ENCODE results near the gene COX17. TPM values are rescaled to one million over a fixed set of nuclear protein-coding genes. Genes with fewer than 3 reads are reported as not detected.

COX17 gene
- total and polyA plus RNA-seq, 2 donors, result 20.6 to 86.6 TPM

DNA sequence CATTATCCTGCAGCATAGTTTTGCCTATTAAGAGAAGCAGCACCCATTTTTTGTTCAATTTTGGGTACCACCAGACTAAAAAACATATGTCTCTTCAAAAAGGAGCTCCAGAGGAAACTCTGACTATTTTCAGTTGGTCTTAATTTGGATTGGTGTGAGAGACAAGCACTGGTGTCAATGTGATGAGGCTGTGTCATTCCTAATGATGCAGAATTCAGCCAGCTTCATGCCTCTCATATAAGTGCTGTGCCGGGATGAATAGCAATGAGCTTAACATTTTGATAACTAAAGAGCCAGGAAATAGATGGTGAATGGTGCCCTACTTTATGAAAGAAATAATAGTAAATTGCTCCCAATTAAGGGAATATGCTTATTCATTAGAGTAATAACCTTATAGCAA, 32.7 kb downstream of the COX17 start:
- Histone ChIP-seq H3K4me3 (ENCODE audit: low read depth, low read length) (no peak overlapping the region), H3K4me1 (ENCODE audit: insufficient read depth) (no peaks in the 10 kb centered on the region), H3K27ac (ENCODE audit: low read depth) (no peak overlapping the region), H3K36me3 (ENCODE audit: insufficient read depth) (no peaks in the 10 kb centered on the region)
- 61% methylated on average over 1 of the region's 1 CpG for WGBS
- no peak for DNase-seq (ENCODE audit: extremely low spot score)

GRCh38 chr3:119643528-119643927, 33.7 kb downstream of the COX17 start:
- H3K36me3 ChIP-seq (ENCODE audit: insufficient read depth), result no peaks in the 10 kb centered on the region
- no peaks in the 10 kb centered on the region for H3K4me1 ChIP-seq (ENCODE audit: insufficient read depth)
- no peak for DNase-seq (ENCODE audit: extremely low spot score)
- WGBS, result 60% methylated on average over 2 of the region's 2 CpGs
- H3K4me3 ChIP-seq (ENCODE audit: low read depth, low read length), result no peak overlapping the region
- no peak overlapping the region for H3K27ac ChIP-seq (ENCODE audit: low read depth)

DNA sequence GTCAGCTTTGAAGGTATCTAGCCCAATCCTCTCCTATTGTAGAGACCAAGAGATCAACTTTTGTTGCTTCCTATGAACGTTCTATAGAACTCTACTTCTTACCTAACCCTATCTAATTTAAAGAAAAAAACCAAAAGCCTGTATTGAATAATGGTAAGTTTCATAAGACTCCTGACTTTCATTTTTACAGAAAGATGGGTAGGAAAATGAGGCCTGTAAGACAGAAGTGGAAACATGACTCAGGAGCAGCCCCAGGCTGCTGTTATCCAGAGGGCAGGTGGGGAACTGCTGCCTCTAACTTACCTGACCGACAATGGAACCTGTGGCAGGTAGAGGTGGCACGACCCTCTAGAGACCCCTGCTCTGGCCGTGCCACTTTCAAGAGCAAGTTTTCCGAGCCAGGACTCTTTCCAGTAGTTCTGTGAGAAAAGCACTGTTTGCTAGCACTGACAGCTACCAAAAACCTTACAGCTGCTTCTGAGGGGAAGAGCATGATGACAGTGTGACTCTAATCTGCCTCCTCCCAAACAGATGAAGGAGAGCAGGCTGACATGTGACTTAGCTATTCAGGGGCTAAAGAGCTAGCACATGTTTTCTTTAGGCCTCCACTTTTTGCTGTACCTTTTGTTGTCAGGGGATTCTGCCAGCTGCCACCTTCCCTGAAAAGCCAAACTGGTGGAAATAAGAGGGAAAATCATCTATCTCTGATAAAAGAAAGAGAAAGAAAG, 34.3 kb downstream of the COX17 start:
- H3K4me3 ChIP-seq (ENCODE audit: low read depth, low read length), result no peak overlapping the region
- H3K27ac ChIP-seq (ENCODE audit: low read depth), result no peak overlapping the region
- DNase-seq (ENCODE audit: extremely low spot score), result no peak
- no peaks in the 10 kb centered on the region for H3K36me3 ChIP-seq (ENCODE audit: insufficient read depth)
- no peaks in the 10 kb centered on the region for H3K4me1 ChIP-seq (ENCODE audit: insufficient read depth)
- WGBS, result 54% methylated on average over 5 of the region's 5 CpGs

DNA sequence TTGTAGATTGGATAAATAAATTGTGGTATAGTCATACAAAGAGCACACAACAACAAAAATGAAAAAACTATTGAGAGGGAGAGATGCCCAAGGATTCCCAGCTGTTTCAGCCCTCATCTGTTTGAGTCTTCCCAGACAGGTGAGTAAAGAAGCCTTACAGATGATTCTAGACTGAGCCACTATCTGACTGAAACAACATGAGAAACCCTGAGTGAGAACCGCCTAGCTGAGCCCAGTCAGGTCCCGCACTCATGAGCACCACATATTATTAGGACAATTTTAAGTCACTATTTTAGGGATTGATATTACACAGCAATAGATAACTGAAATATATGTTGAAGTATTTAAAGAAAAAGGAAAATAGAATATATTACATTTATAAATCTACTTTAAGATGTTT, 35.8 kb downstream of the COX17 start:
- Histone ChIP-seq H3K4me3 (ENCODE audit: low read depth, low read length) (no peak overlapping the region), H3K4me1 (ENCODE audit: insufficient read depth) (no peaks in the 10 kb centered on the region), H3K27ac (ENCODE audit: low read depth) (no peak overlapping the region), H3K36me3 (ENCODE audit: insufficient read depth) (no peaks in the 10 kb centered on the region)
- WGBS, result 97% methylated on average over 2 of the region's 2 CpGs
- DNase-seq (ENCODE audit: extremely low spot score), result no peak

GRCh38 chr3:119639494-119640350, 37.5 kb downstream of the COX17 start:
- H3K4me1 ChIP-seq (ENCODE audit: insufficient read depth), result no peaks in the 10 kb centered on the region

GRCh38 chr3:119637679-119638477, 39.3 kb downstream of the COX17 start:
- DNase-seq (ENCODE audit: extremely low spot score), result no peak
- peak overlapping the region; percentile 68 for H3K27ac ChIP-seq (ENCODE audit: low read depth)
- H3K36me3 ChIP-seq (ENCODE audit: insufficient read depth), result no peaks in the 10 kb centered on the region
- 46% methylated on average over 3 of the region's 3 CpGs for WGBS
- no peak overlapping the region for H3K4me3 ChIP-seq (ENCODE audit: low read depth, low read length)
- no peaks in the 10 kb centered on the region for H3K4me1 ChIP-seq (ENCODE audit: insufficient read depth)

More at GRCh38 chr3:119639494-119640350, 37.5 kb downstream of the COX17 start:
- WGBS, result 50% methylated on average over 2 of the region's 2 CpGs
- no peaks in the 10 kb centered on the region for H3K36me3 ChIP-seq (ENCODE audit: insufficient read depth)
- DNase-seq (ENCODE audit: extremely low spot score), result no peak
- no peak overlapping the region for H3K4me3 ChIP-seq (ENCODE audit: low read depth, low read length)
- no peak overlapping the region for H3K27ac ChIP-seq (ENCODE audit: low read depth)

GRCh38 chr3:119636891-119637611, 40.2 kb downstream of the COX17 start:
- Histone ChIP-seq H3K27ac (ENCODE audit: low read depth) (no peak overlapping the region), H3K36me3 (ENCODE audit: insufficient read depth) (no peaks in the 10 kb centered on the region), H3K4me3 (ENCODE audit: low read depth, low read length) (no peak overlapping the region), H3K4me1 (ENCODE audit: insufficient read depth) (no peaks in the 10 kb centered on the region)
- WGBS, result 85% methylated on average over 4 of the region's 4 CpGs
- DNase-seq (ENCODE audit: extremely low spot score), result no peak

DNA sequence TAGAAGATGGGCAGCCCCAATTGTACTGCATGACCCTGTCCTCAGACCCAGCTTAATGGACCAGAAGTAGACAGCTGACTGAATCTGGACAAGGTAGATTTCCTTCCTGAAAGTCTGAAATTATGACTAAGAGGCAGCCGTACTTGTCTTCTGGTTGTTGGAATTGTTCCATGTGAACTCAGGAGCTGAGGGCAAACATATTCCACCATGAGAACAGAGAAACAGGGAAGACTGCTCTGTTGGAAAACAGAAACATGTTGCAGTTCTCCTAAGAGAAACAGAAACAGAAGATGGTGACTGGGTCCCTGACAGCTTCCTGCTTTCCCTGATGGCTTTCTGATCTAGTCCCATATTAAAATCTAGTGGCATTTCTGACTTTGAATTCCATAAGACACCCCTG, 41.0 kb downstream of the COX17 start:
- WGBS, result 44% methylated on average over 1 of the region's 1 CpG
- Histone ChIP-seq H3K4me3 (ENCODE audit: low read depth, low read length) (no peak overlapping the region), H3K36me3 (ENCODE audit: insufficient read depth) (no peaks in the 10 kb centered on the region), H3K27ac (ENCODE audit: low read depth) (no peak overlapping the region), H3K4me1 (ENCODE audit: insufficient read depth) (no peaks in the 10 kb centered on the region)
- no peak for DNase-seq (ENCODE audit: extremely low spot score)

- no peak for DNase-seq (ENCODE audit: extremely low spot score)
- Histone ChIP-seq H3K4me1 (ENCODE audit: insufficient read depth) (no peaks in the 10 kb centered on the region), H3K4me3 (ENCODE audit: low read depth, low read length) (no peak overlapping the region), H3K36me3 (ENCODE audit: insufficient read depth) (no peaks in the 10 kb centered on the region), H3K27ac (ENCODE audit: low read depth) (no peak overlapping the region)
- WGBS, result 87% methylated on average over 10 of the region's 10 CpGs
Observed at GRCh38 chr3:119635719-119636118, 41.5 kb downstream of the COX17 start.

- Histone ChIP-seq H3K4me1 (ENCODE audit: insufficient read depth) (no peaks in the 10 kb centered on the region), H3K27ac (ENCODE audit: low read depth) (no peak overlapping the region), H3K4me3 (ENCODE audit: low read depth, low read length) (no peak overlapping the region), H3K36me3 (ENCODE audit: insufficient read depth) (no peaks in the 10 kb centered on the region)
- no peak for DNase-seq (ENCODE audit: extremely low spot score)
- 80% methylated on average over 4 of the region's 4 CpGs for WGBS
Observed at GRCh38 chr3:119632829-119633228, 44.4 kb downstream of the COX17 start.

GRCh38 chr3:119632216-119632615, 45.0 kb downstream of the COX17 start:
- WGBS, result 67% methylated on average over 4 of the region's 4 CpGs
- H3K27ac ChIP-seq (ENCODE audit: low read depth), result no peak overlapping the region
- no peaks in the 10 kb centered on the region for H3K36me3 ChIP-seq (ENCODE audit: insufficient read depth)
- H3K4me1 ChIP-seq (ENCODE audit: insufficient read depth), result no peaks in the 10 kb centered on the region
- DNase-seq (ENCODE audit: extremely low spot score), result no peak
- no peak overlapping the region for H3K4me3 ChIP-seq (ENCODE audit: low read depth, low read length)

- Histone ChIP-seq H3K4me1 (ENCODE audit: insufficient read depth) (no peaks in the 10 kb centered on the region), H3K4me3 (ENCODE audit: low read depth, low read length) (no peak overlapping the region), H3K36me3 (ENCODE audit: insufficient read depth) (no peaks in the 10 kb centered on the region), H3K27ac (ENCODE audit: low read depth) (no peak overlapping the region)
- WGBS, result 33% methylated on average over 3 of the region's 3 CpGs
- DNase-seq (ENCODE audit: extremely low spot score), result no peak
Observed at GRCh38 chr3:119631516-119631915, 45.7 kb downstream of the COX17 start.

- no peaks in the 10 kb centered on the region for H3K4me1 ChIP-seq (ENCODE audit: insufficient read depth)
- DNase-seq (ENCODE audit: extremely low spot score), result no peak
- WGBS, result 78% methylated on average over 7 of the region's 7 CpGs
- no peak overlapping the region for H3K27ac ChIP-seq (ENCODE audit: low read depth)
- H3K36me3 ChIP-seq (ENCODE audit: insufficient read depth), result no peaks in the 10 kb centered on the region
- H3K4me3 ChIP-seq (ENCODE audit: low read depth, low read length), result no peak overlapping the region
Observed at GRCh38 chr3:119630880-119631329, 46.3 kb downstream of the COX17 start.

Data from urinary bladder (tissue), 4 donors.